Endothelial cell of umbilical vein (primary cell): Measurements from ENCODE around the gene ITGB2. TPM values are rescaled to one million over a fixed set of nuclear protein-coding genes. Genes with fewer than 3 reads are reported as not detected.

Source experiments
- BruUV-seq: library from RNA; stranded (reverse); fragments of 400-500 nt; replicated peaks from 2 replicates; lab custom pipeline; 2021; lab: Mats Ljungman, UMichigan
- CTCF ChIA-PET: fragments of 300-600, 350-600 bp; sonication (Branson Sonifier 250); formaldehyde crosslinking; loops from one replicate; lab custom pipeline; 2021; ENCODE audit warnings: antibody characterized with exemption, inconsistent platforms; lab: Charles Lee
- POLR2A ChIA-PET: fragments of 300-600, 350-600 bp; sonication (Branson Sonifier 250); formaldehyde crosslinking; loops from one replicate; lab custom pipeline; 2021; ENCODE audit warnings: antibody characterized with exemption, inconsistent platforms; lab: Charles Lee
- DNase-seq: peaks from one replicate; pipeline ENCODE4 v3.0.0-alpha.2; 2011; ENCODE audit warnings: low read depth, low spot score
- FAIRE-seq: peaks from 2 replicates; lab custom pipeline; 2011; peaks lifted over from hg19 to GRCh38; lab: Jason Lieb, UNC
- H2AFZ ChIP-seq: 2 replicates; pipeline ENCODE4 v1.6.0; 2012; ENCODE audit warnings: low read depth, low read length, control low read depth, inconsistent platforms
- H3K27ac ChIP-seq: 2 replicates; pipeline ENCODE4 v1.5.1; 2011; ENCODE audit warnings: low read depth, mild to moderate bottlenecking, control low read depth, low read length, moderate library complexity; ENCODE audit not compliant: insufficient read depth
- H3K27me3 ChIP-seq, 2 experiments: 2 replicates each; pipeline versions ENCODE4 v1.6.0 to v1.6.1; 2011; ENCODE audit warnings: low read length in 2 of 2, mixed read lengths in 1 of 2; ENCODE audit not compliant: control insufficient read depth in 2 of 2, insufficient read depth in 2 of 2
- H3K36me3 ChIP-seq, 2 experiments: 2 replicates in 1 of 2; 3 replicates in 1 of 2; pipeline ENCODE4 v1.5.1; 2011; ENCODE audit warnings: low read length in 2 of 2, mild to moderate bottlenecking in 1 of 2, moderate library complexity in 1 of 2; ENCODE audit not compliant: control insufficient read depth in 2 of 2, insufficient read depth in 2 of 2; ENCODE audit errors: extremely low read depth in 1 of 2
- H3K4me1 ChIP-seq: 3 replicates; pipeline ENCODE4 v1.5.1; 2011; ENCODE audit warnings: mild to moderate bottlenecking, low read length; ENCODE audit not compliant: control insufficient read depth, insufficient read depth; ENCODE audit errors: extremely low read depth
- H3K4me2 ChIP-seq: 2 replicates; pipeline ENCODE4 v1.6.1; 2011; ENCODE audit warnings: low read length, control low read depth, mixed read lengths; ENCODE audit not compliant: insufficient read depth
- H3K4me3 ChIP-seq, 3 experiments: fragments of 200-600 bp in 1 of 3; sonication (generic), shearing (Covaris generic) in 1 of 3; replicated peaks in 1 of 3; 2 replicates each; pipeline ENCODE4 v1.5.1; 2011 to 2016; ENCODE audit warnings: control low read depth in 3 of 3, low read length in 3 of 3, mild to moderate bottlenecking in 2 of 3, inconsistent platforms in 1 of 3, low read depth in 1 of 3, moderate library complexity in 1 of 3; ENCODE audit not compliant: insufficient read depth in 1 of 3
- H3K79me2 ChIP-seq: 2 replicates; pipeline ENCODE4 v1.6.0; 2012; ENCODE audit warnings: low read length, inconsistent platforms; ENCODE audit not compliant: control insufficient read depth, insufficient read depth
- H3K9ac ChIP-seq: replicated peaks from 2 replicates; pipeline ENCODE3; 2011; ENCODE audit warnings: low read length, control low read depth; ENCODE audit not compliant: insufficient read depth; ENCODE audit errors: extremely low read depth
- H3K9me1 ChIP-seq: replicated peaks from 3 replicates; pipeline ENCODE4 v1.6.0; 2011; ENCODE audit warnings: mild to moderate bottlenecking, low read length; ENCODE audit not compliant: control insufficient read depth, insufficient read depth; ENCODE audit errors: extremely low read depth
- H3K9me3 ChIP-seq: replicated peaks from 2 replicates; pipeline ENCODE4 v1.5.1; 2012; ENCODE audit warnings: low read length, inconsistent platforms; ENCODE audit not compliant: control insufficient read depth, insufficient read depth
- H4K20me1 ChIP-seq: replicated peaks from 2 replicates; pipeline ENCODE3; 2011; ENCODE audit warnings: mild to moderate bottlenecking, low read length; ENCODE audit not compliant: control insufficient read depth, insufficient read depth; ENCODE audit errors: extremely low read depth
- EZH2 ChIP-seq: IDR thresholded peaks from 2 replicates; pipeline ENCODE4 v1.6.1; 2012; ENCODE audit warnings: borderline replicate concordance, low read depth, mild to moderate bottlenecking, moderate library complexity, low read length, inconsistent platforms; ENCODE audit not compliant: severe bottlenecking
- FOS ChIP-seq: IDR thresholded peaks from 2 replicates; pipeline ENCODE4 v1.6.1; 2011; ENCODE audit warnings: mild to moderate bottlenecking, low read length, moderate library complexity, borderline replicate concordance; ENCODE audit not compliant: insufficient read depth
- GATA2 ChIP-seq: IDR thresholded peaks from 2 replicates; pipeline ENCODE4 v1.7.0; 2011; ENCODE audit warnings: low read depth, mild to moderate bottlenecking, moderate library complexity, mixed read lengths, low read length; ENCODE audit not compliant: insufficient read length, insufficient read depth
- JUN ChIP-seq: IDR thresholded peaks from 2 replicates; pipeline ENCODE4 v1.6.1; 2011; ENCODE audit warnings: borderline replicate concordance, low read depth; ENCODE audit not compliant: insufficient read length, insufficient read depth
- MYC ChIP-seq: IDR thresholded peaks from one replicate; pipeline ENCODE4 v1.6.1; 2011; ENCODE audit warnings: mild to moderate bottlenecking, low read depth, low read length
- POLR2A ChIP-seq: IDR thresholded peaks from 2 replicates; pipeline ENCODE4 v1.6.1; 2012; ENCODE audit warnings: low read depth, mild to moderate bottlenecking, control low read depth, low read length
- POLR2AphosphoS5 ChIP-seq: IDR thresholded peaks from 2 replicates; pipeline ENCODE4 v1.6.1; 2012; ENCODE audit warnings: low read depth, mild to moderate bottlenecking, control low read depth, low read length, moderate library complexity; ENCODE audit not compliant: insufficient read depth
- dilution Hi-C: fragments of 300-500 bp; cut with MboI; formaldehyde crosslinking; loops from one replicate; pipeline ENCODE4 v1.15.0; 2019; ENCODE audit warnings: low sequenced_read_pairs; ENCODE audit not compliant: extremely low pct_ligation_motif_present
- intact Hi-C: fragments of 100-400 bp; cut with micrococcal nuclease; formaldehyde crosslinking; loops from one replicate; pipeline ENCODE4 v1.10.0; 2022
- polyA plus RNA-seq, 4 experiments: library from polyadenylated mRNA; depleted of rRNA in 3 of 4; stranded (reverse) in 3 of 4; unstranded in 1 of 4; fragments of >200 nt; gene quantifications; 2 replicates each; pipeline versions ENCODE4 v1.2.1 to v1.2.3, GENCODE V29; 2011 to 2012; ENCODE audit warnings: missing spikeins in 1 of 4
- total RNA-seq: library from RNA; stranded (reverse); gene quantifications from 2 replicates; pipeline ENCODE4 v1.2.3, GENCODE V29; 2021
- TF ChIP-seq, protein P1 (sequence below): IDR thresholded peaks from 2 replicates; pipeline ENCODE4 v1.6.1; 2011; ENCODE audit not compliant: insufficient read depth, insufficient read length
- TF ChIP-seq, protein P2 (sequence below), 2 donors: IDR thresholded peaks; 1 replicate in 1 of 2; 2 replicates in 1 of 2; pipeline ENCODE4 v1.5.1; 2011; ENCODE audit warnings: low read length in 2 of 2, mild to moderate bottlenecking in 2 of 2, moderate library complexity in 2 of 2, control low read depth in 1 of 2, inconsistent platforms in 1 of 2, low read depth in 1 of 2; ENCODE audit not compliant: insufficient read depth in 1 of 2; ENCODE audit errors: extremely low read depth in 1 of 2

Gene ITGB2
- total and polyA plus RNA-seq, 2 donors (not counting 3 experiments of a cell fraction or from before 2014, with no cell fraction given): 0.39 to 0.91 TPM

DNA sequence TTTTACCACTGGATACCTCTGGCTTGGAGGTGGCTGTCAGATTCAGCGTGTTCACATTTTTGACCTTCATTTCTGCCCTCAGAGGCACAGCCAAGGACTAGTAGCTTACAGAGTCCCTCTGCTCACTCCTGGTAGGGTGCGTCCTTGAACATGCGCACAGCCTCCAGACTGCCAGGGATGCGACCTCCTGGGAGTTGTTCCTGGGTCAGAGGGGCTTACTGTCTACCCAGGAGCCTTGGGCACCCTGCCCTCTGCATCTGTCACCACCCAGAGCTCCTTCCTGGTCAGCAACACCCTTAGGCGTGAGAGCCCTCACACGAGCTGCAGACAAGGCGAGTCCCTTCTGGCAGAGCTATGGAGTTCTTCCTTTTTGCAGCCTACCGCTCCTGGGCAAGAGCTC is 20.9 kb upstream of the ITGB2 start:
- no peaks in the 10 kb centered on the region for H3K9me1 ChIP-seq
- TF ChIP-seq MYC (no peak), EZH2 (no peak), GATA2 (no peak), FOS (no peak), JUN (no peak), POLR2A (no peak), POLR2AphosphoS5 (no peak)
- TF ChIP-seq, protein P1, sequence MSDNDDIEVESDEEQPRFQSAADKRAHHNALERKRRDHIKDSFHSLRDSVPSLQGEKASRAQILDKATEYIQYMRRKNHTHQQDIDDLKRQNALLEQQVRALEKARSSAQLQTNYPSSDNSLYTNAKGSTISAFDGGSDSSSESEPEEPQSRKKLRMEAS: no peak
- TF ChIP-seq, protein P2, sequence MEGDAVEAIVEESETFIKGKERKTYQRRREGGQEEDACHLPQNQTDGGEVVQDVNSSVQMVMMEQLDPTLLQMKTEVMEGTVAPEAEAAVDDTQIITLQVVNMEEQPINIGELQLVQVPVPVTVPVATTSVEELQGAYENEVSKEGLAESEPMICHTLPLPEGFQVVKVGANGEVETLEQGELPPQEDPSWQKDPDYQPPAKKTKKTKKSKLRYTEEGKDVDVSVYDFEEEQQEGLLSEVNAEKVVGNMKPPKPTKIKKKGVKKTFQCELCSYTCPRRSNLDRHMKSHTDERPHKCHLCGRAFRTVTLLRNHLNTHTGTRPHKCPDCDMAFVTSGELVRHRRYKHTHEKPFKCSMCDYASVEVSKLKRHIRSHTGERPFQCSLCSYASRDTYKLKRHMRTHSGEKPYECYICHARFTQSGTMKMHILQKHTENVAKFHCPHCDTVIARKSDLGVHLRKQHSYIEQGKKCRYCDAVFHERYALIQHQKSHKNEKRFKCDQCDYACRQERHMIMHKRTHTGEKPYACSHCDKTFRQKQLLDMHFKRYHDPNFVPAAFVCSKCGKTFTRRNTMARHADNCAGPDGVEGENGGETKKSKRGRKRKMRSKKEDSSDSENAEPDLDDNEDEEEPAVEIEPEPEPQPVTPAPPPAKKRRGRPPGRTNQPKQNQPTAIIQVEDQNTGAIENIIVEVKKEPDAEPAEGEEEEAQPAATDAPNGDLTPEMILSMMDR (IDR thresholded peaks at IDR 0.05; ENCODE audit: extremely low read depth in 1 of 2, insufficient read depth in 1 of 2, low read depth in 1 of 2, low read length in 2 of 2): no peak
- peak overlapping the region; percentile 89 for H3K4me2 ChIP-seq
- FAIRE-seq (peak; percentile 47), DNase-seq (no peak)
- dilution Hi-C loops (loop anchor here (25.0 kb wide), 1 partner anchor 196 kb away; no protein-coding TSS in a partner anchor), intact Hi-C loops (no loop called here)
- no peaks in the 10 kb centered on the region for H4K20me1 ChIP-seq
- CTCF ChIA-PET: interaction anchor here (0.9 to 11.8 kb wide), 4 partner anchors 8 to 329 kb away, joined by 3 to 330 read pairs (median 8); no protein-coding TSS in a partner anchor
- POLR2A ChIA-PET: no interaction called here
- H3K4me3 ChIP-seq: no peak overlapping the region
- H3K27me3 ChIP-seq: no peaks in the 10 kb centered on the region
- no peaks in the 10 kb centered on the region for H3K9me3 ChIP-seq
- no peak overlapping the region for H2AFZ ChIP-seq
- peaks cover 48% of the 10 kb centered on the region for H3K79me2 ChIP-seq
- peaks cover 7 to 15% of the 10 kb centered on the region in 2 experiments for H3K36me3 ChIP-seq
- H3K9ac ChIP-seq: no peak overlapping the region
- BruUV-seq: no TSS peak
- H3K27ac ChIP-seq: no peak overlapping the region
- peaks cover 18% of the 10 kb centered on the region for H3K4me1 ChIP-seq
